ENCODE measurements around the gene ZBED5. TPM values are rescaled to one million over a fixed set of nuclear protein-coding genes. Genes with fewer than 3 reads are reported as not detected.

Gene ZBED5
- total and polyA plus RNA-seq, 9 donors: 27.8 to 69.4 (median 49.1) TPM

- Histone ChIP-seq H3K27ac (no peak overlapping the region), H3K4me3 (no peak overlapping the region), H3K36me3 (no peaks in the 10 kb centered on the region), H3K27me3 (no peaks in the 10 kb centered on the region), H3K9me3 (no peaks in the 10 kb centered on the region), H3K4me1 (ENCODE audit: insufficient read depth) (peaks cover 3% of the 10 kb centered on the region)
- DNase-seq: no peak
- TF ChIP-seq CTCF (IDR thresholded peaks at IDR 0.05): no peak
- TF ChIP-seq EP300 (IDR thresholded peaks at IDR 0.05): no peak
- TF ChIP-seq POLR2A (IDR thresholded peaks at IDR 0.05): no peak
- WGBS, 3 donors: 98 to 99% (median 98%) methylated on average over 3 of the region's 3 CpGs
- intact Hi-C loops (cut with DNase I): no loop called here
These were observed 10.5 kb upstream of the ZBED5 start for GRCh38 chr11:10868352-10868751.

DNA sequence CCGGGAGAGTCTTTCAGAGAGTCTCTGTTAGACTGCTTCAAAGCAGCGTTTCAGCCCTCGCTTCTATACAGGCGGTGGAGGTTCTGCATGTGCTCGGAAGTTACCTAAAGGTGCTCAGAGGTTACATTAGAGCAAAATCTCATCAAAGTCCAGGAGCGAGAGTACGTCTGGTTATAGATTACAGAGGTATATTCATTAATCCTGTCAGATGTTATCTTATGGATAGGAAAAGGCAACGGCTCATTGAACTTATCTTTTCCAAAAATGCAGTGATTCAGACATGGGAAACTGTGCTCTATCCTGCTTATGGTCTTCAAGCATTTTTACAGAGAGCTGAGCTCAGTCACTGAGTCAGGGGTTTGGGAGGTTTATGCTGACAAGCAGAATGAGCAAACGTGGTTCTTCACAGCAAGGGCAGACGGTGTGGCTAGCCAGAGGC, 9.1 kb upstream of the ZBED5 start:
- Histone ChIP-seq H3K27ac (no peak overlapping the region), H3K27me3 (no peaks in the 10 kb centered on the region), H3K9me3 (no peaks in the 10 kb centered on the region), H3K4me1 (ENCODE audit: insufficient read depth) (peaks cover 3% of the 10 kb centered on the region), H3K4me3 (no peak overlapping the region), H3K36me3 (no peaks in the 10 kb centered on the region)
- no peak for DNase-seq
- intact Hi-C loops (cut with DNase I): no loop called here
- 70 to 79% (median 71%) methylated on average over 10 of the region's 10 CpGs for WGBS, 3 donors
- TF ChIP-seq POLR2A (IDR thresholded peaks at IDR 0.05) (no peak), EP300 (IDR thresholded peaks at IDR 0.05) (no peak), CTCF (IDR thresholded peaks at IDR 0.05) (no peak)

- intact Hi-C loops (cut with DNase I): no loop called here
- DNase-seq: no peak
- H3K9me3 ChIP-seq: no peaks in the 10 kb centered on the region
- TF ChIP-seq EP300 (IDR thresholded peaks at IDR 0.05) (no peak), CTCF (IDR thresholded peaks at IDR 0.05) (no peak), POLR2A (IDR thresholded peaks at IDR 0.05) (no peak)
- no peaks in the 10 kb centered on the region for H3K36me3 ChIP-seq
- H3K4me1 ChIP-seq (ENCODE audit: insufficient read depth): peaks cover 3% of the 10 kb centered on the region
- no peak overlapping the region for H3K27ac ChIP-seq
- H3K27me3 ChIP-seq: no peaks in the 10 kb centered on the region
- H3K4me3 ChIP-seq: no peak overlapping the region
These were observed 8.0 kb upstream of the ZBED5 start for GRCh38 chr11:10865837-10866270.

DNA sequence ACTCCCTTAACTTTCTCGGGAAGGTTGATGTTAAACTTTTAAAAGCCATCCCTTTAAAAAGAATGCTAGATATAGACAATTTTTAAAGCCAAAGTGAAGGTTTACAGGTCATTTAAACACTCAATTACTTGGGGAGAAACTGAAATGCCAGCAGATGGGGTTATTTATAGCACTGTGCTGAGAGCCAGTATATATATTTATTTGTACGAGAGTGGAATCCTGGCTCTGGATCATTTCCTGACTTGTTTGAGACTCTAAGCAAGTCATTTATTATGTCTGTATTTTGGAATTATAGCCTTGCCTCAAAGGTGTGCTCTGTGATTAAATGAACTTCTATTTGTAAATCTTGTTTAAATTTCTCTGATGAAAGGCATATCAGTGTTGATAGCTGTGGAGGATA, 6.8 kb upstream of the ZBED5 start:
- Histone ChIP-seq H3K27ac (no peak overlapping the region), H3K4me3 (no peak overlapping the region), H3K4me1 (ENCODE audit: insufficient read depth) (peaks cover 4% of the 10 kb centered on the region), H3K9me3 (no peaks in the 10 kb centered on the region), H3K36me3 (no peaks in the 10 kb centered on the region), H3K27me3 (no peaks in the 10 kb centered on the region)
- WGBS, 3 donors: 15 to 24% (median 17%) methylated on average over 2 of the region's 2 CpGs
- TF ChIP-seq CTCF (IDR thresholded peaks at IDR 0.05): no peak
- no peak for TF ChIP-seq EP300 (IDR thresholded peaks at IDR 0.05)
- TF ChIP-seq POLR2A (IDR thresholded peaks at IDR 0.05): no peak
- DNase-seq: no peak
- intact Hi-C loops (cut with DNase I): no loop called here

Data from ovary (tissue), 9 donors.